Parathyroid adenoma (tissue), 2 donors: ENCODE measurements around the gene ASH1L.
"Not testable (repeated sequence)": the region's sequence is repeated elsewhere in the genome, so short reads cannot be mapped to it uniquely, and the experiment has no call there.

Source experiments
- H2AFZ ChIP-seq: fragments of 300-600 bp; sonication (generic); one replicate; pipeline ENCODE4 v1.7.0; 2017; ENCODE audit warnings: antibody characterized with exemption, mild to moderate bottlenecking
- H3K27ac ChIP-seq: fragments of 300-600 bp; sonication (generic); one replicate; pipeline ENCODE4 v1.7.0; 2017
- H3K27me3 ChIP-seq: fragments of 300-600 bp; sonication (generic); one replicate; pipeline ENCODE4 v1.7.0; 2017; ENCODE audit warnings: low read length; ENCODE audit not compliant: control insufficient read depth, insufficient read depth
- H3K36me3 ChIP-seq: fragments of 300-600 bp; sonication (generic); one replicate; pipeline ENCODE4 v1.7.0; 2017; ENCODE audit warnings: low read length; ENCODE audit not compliant: control insufficient read depth, insufficient read depth
- H3K4me1 ChIP-seq: fragments of 300-600 bp; sonication (generic); one replicate; pipeline ENCODE4 v1.7.0; 2017; ENCODE audit warnings: control low read depth
- H3K4me2 ChIP-seq: fragments of 300-600 bp; sonication (generic); one replicate; pipeline ENCODE4 v1.7.0; 2017; ENCODE audit warnings: low read length
- H3K4me3 ChIP-seq: fragments of 300-600 bp; sonication (generic); one replicate; pipeline ENCODE4 v1.7.0; 2017; ENCODE audit warnings: low read depth, low read length
- H3K79me2 ChIP-seq: fragments of 300-600 bp; sonication (generic); one replicate; pipeline ENCODE4 v1.7.0; 2017; ENCODE audit warnings: control low read depth
- H3K9ac ChIP-seq: fragments of 300-600 bp; sonication (generic); one replicate; pipeline ENCODE4 v1.7.0; 2017; ENCODE audit warnings: mild to moderate bottlenecking
- H3K9me3 ChIP-seq: fragments of 300-600 bp; sonication (generic); one replicate; pipeline ENCODE4 v1.7.0; 2017; ENCODE audit warnings: low read length; ENCODE audit not compliant: control insufficient read depth
- TF ChIP-seq, protein P1 (sequence below): fragments of 300-600 bp; sonication (generic); IDR thresholded peaks from one replicate; pipeline ENCODE4 v1.7.0; 2017; ENCODE audit warnings: antibody characterized with exemption, mild to moderate bottlenecking
- donor health status: primary hyperparathyroidism.

The ASH1L gene

DNA sequence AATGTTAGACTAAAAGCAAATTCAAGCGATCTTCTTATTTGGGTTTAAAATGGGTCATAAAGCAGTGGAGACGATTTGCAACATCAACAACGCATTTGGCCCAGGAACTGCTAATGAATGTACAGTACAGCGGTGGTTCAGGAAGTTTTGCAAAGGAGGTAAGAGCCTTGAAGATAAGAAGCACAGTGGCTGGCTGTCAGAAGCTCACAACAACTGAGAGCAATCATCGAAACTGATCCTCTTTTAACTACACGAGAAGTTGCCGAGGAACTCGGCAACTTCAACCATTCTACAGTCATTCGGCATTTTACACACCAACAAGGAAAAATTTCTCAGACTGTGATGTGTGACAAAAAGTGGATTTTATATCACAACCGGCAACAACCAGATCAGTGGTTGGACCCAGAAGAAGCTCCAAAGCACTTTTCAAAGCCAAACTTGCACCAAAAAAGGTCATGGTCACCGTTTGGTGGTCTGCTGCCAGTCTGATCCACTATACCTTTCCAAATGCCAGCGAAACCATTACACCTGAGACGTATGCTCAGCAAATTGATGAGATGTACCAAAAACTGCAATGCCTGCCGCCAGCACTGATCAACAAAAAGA, 47.9 kb downstream of the ASH1L start:
- peaks cover 17% of the 10 kb centered on the region for H3K79me2 ChIP-seq
- no peak overlapping the region for H3K4me3 ChIP-seq
- no peaks in the 10 kb centered on the region for H3K36me3 ChIP-seq
- H3K9ac ChIP-seq: no peak overlapping the region
- H3K27ac ChIP-seq: no peak overlapping the region
- H3K9me3 ChIP-seq: no peaks in the 10 kb centered on the region
- no peak overlapping the region for H2AFZ ChIP-seq
- H3K27me3 ChIP-seq: no peaks in the 10 kb centered on the region
- H3K4me2 ChIP-seq: no peak overlapping the region
- TF ChIP-seq, protein P1, sequence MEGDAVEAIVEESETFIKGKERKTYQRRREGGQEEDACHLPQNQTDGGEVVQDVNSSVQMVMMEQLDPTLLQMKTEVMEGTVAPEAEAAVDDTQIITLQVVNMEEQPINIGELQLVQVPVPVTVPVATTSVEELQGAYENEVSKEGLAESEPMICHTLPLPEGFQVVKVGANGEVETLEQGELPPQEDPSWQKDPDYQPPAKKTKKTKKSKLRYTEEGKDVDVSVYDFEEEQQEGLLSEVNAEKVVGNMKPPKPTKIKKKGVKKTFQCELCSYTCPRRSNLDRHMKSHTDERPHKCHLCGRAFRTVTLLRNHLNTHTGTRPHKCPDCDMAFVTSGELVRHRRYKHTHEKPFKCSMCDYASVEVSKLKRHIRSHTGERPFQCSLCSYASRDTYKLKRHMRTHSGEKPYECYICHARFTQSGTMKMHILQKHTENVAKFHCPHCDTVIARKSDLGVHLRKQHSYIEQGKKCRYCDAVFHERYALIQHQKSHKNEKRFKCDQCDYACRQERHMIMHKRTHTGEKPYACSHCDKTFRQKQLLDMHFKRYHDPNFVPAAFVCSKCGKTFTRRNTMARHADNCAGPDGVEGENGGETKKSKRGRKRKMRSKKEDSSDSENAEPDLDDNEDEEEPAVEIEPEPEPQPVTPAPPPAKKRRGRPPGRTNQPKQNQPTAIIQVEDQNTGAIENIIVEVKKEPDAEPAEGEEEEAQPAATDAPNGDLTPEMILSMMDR: no peak
- no peaks in the 10 kb centered on the region for H3K4me1 ChIP-seq

DNA sequence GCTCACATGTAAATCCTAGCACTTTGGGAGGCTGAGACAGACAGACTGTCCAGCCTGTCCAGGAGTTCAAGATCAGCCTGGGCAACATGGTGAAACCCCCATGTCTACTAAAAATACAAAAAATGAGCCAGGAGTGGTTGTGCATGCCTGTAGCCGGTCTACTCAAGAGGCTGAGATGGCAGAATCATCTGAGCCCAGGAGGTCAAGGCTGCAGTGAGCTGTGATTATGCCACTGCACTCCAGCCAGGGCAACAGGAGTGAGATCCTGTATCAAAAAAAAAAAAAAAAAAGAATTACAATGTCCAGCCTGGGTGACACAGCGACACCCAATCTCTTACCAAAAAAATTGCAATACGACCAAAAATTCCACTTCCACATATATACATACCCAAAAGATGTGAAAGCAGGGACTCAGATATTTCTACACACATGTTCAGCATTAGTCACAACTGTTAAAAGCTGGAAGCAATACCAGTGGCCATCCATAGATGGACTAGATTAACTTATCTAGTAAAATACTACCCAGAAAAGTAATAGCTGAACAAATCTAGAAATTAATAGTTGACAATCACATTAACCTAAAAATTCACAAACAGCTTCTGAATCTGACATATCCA, 49.2 kb downstream of the ASH1L start:
- Histone ChIP-seq H2AFZ (no peak overlapping the region), H3K27ac (no peak overlapping the region)

DNA sequence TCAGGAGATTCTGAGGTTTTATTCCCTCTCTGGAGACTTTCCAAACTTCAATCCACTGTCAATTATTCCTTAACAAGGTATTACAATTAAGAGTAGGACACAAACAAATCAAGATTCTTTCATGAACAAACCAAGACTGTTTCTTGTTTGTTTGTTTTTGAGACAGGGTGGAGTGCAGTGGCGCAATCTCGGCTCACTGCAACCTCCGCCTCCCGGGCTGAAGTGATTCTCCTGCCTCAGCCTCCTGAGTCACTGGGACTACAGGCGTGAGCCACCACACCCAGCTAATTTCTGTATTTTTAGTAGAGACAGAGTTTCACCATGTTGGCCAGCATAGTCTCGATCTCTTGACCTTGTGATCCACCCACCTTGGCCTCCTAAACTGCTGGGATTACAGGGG, 51.2 kb downstream of the ASH1L start:
- H3K4me3 ChIP-seq, H3K9ac ChIP-seq, H3K27ac ChIP-seq, H3K36me3 ChIP-seq, H2AFZ ChIP-seq, H3K4me1 ChIP-seq, H3K27me3 ChIP-seq, H3K9me3 ChIP-seq, H3K4me2 ChIP-seq, H3K79me2 ChIP-seq: not testable (repeated sequence)

More for the DNA sequence above, 49.2 kb downstream of the ASH1L start:
- H3K27me3 ChIP-seq: no peaks in the 10 kb centered on the region
- no peak overlapping the region for H3K4me3 ChIP-seq
- no peak overlapping the region for H3K9ac ChIP-seq
- peaks cover 15% of the 10 kb centered on the region for H3K79me2 ChIP-seq
- H3K4me2 ChIP-seq: no peak overlapping the region
- no peaks in the 10 kb centered on the region for H3K9me3 ChIP-seq
- H3K4me1 ChIP-seq: no peaks in the 10 kb centered on the region
- TF ChIP-seq, protein P1: no peak
- H3K36me3 ChIP-seq: no peaks in the 10 kb centered on the region

DNA sequence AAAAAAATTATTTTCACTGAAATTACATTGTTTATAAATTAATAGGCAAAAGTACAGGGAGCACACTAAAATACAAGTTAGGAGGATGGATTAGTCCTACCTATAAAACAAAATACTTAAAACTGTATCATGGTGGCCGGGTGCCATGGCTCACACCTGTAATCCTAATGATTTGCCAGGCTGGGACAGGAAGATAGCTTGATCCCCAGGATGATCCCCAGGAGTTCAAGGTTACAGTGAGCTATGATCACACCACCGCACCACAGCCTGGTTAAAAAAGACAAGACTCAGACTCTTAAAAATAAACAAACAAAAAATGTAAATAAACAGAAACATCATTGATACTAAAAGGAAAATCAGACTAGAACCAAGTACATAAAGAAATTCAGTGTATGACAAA, 53.5 kb downstream of the ASH1L start:
- H3K4me2 ChIP-seq: no peak overlapping the region
- H3K4me3 ChIP-seq: no peak overlapping the region
- no peaks in the 10 kb centered on the region for H3K27me3 ChIP-seq
- no peak overlapping the region for H3K9ac ChIP-seq
- H2AFZ ChIP-seq: no peak overlapping the region
- no peak overlapping the region for H3K27ac ChIP-seq
- no peaks in the 10 kb centered on the region for H3K4me1 ChIP-seq
- H3K79me2 ChIP-seq: peaks cover 7% of the 10 kb centered on the region
- H3K36me3 ChIP-seq: no peaks in the 10 kb centered on the region
- H3K9me3 ChIP-seq: no peaks in the 10 kb centered on the region
- TF ChIP-seq, protein P1: no peak

DNA sequence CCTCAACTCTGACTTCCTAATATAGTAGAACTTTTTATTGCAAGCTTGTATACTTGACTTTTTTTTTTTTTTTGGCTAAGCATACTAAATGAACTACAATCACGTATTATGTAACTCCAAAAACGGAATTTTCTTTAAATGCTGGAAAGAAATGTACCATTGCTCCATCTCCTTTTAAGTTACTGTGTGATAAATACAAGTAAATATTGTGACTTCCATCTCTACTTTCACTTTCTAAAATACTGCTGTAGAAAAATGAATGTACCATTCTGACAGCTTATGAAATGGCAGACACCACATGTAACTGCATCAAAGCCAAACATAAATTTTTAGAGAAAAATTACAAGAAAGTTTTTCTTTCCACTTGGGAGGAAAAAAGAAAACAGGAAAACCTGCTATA, 54.7 kb downstream of the ASH1L start:
- no peak overlapping the region for H3K4me3 ChIP-seq
- H3K4me2 ChIP-seq: no peak overlapping the region
- H3K27me3 ChIP-seq: no peaks in the 10 kb centered on the region
- TF ChIP-seq, protein P1: no peak
- peaks cover 16% of the 10 kb centered on the region for H3K79me2 ChIP-seq
- H3K36me3 ChIP-seq: no peaks in the 10 kb centered on the region
- H2AFZ ChIP-seq: no peak overlapping the region
- H3K4me1 ChIP-seq: no peaks in the 10 kb centered on the region
- no peak overlapping the region for H3K9ac ChIP-seq
- no peak overlapping the region for H3K27ac ChIP-seq
- H3K9me3 ChIP-seq: no peaks in the 10 kb centered on the region

DNA sequence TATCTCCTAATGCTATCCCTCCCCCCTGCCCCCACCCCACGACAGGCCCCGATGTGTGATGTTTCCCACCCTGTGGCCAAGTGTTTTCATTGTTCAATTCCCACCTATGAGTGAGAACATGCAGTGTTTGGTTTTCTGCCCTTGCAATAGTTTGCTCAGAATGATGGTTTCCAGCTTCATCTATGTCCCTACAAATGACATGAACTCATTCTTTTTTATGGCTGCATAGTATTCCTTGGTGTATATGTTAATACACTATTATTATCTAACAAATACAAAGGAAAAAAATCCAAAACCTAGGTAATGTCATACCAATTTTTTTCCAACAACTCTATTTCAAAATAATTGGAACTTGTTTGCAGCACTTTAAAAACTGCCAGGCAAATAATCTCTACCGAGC, 56.6 kb downstream of the ASH1L start:
- not testable (repeated sequence) for H3K4me2 ChIP-seq, H3K4me3 ChIP-seq, H3K9ac ChIP-seq, H3K4me1 ChIP-seq, H3K27ac ChIP-seq, H3K36me3 ChIP-seq, H3K9me3 ChIP-seq, H2AFZ ChIP-seq, H3K27me3 ChIP-seq
- H3K79me2 ChIP-seq: peaks cover 21% of the 10 kb centered on the region
